HG03280 (cell line): ENCODE data around the gene PPL.
"Not testable (repeated sequence)": the region's sequence is repeated elsewhere in the genome, so short reads cannot be mapped to it uniquely, and the experiment has no call there.

ENCODE experiments used
- ATAC-seq: cut with Tn5 transposase; IDR thresholded peaks from one replicate; pipeline ENCODE4 v1.9.1; 2021; ENCODE audit warnings: mild to moderate bottlenecking, moderate library complexity; ENCODE audit not compliant: unreplicated experiment

Gene PPL

GRCh38 chr16:4960579-4960978 lies 23.6 kb upstream of the PPL start:
- ATAC-seq = no peak

GRCh38 chr16:4958510-4959438 lies 21.8 kb upstream of the PPL start:
- no peak for ATAC-seq

GRCh38 chr16:4957720-4958509 lies 21.0 kb upstream of the PPL start, which contains the start of gene SEC14L5:
Gene SEC14L5, plus strand, starts transcription at chr16:4958330. Its CDS starts 994 bp downstream, at chr16:4959324.
- ATAC-seq = peak; percentile 63

- ATAC-seq = no peak
These were observed 20.4 kb upstream of the PPL start for GRCh38 chr16:4957420-4957719.

GRCh38 chr16:4954714-4955113 lies 17.8 kb upstream of the PPL start:
- ATAC-seq = no peak

- not testable (repeated sequence) for ATAC-seq
These were observed 14.6 kb upstream of the PPL start for GRCh38 chr16:4951583-4951982.

- ATAC-seq = no peak
These were observed 13.0 kb upstream of the PPL start for GRCh38 chr16:4949986-4950385.

GRCh38 chr16:4948903-4949766 lies 12.2 kb upstream of the PPL start:
- ATAC-seq = no peak

- ATAC-seq = no peak
These were observed 11.0 kb upstream of the PPL start for GRCh38 chr16:4947722-4948503.

GRCh38 chr16:4946917-4947316 lies 10.0 kb upstream of the PPL start:
- no peak for ATAC-seq

GRCh38 chr16:4945560-4946502 lies 8.9 kb upstream of the PPL start:
- no peak for ATAC-seq

- ATAC-seq = no peak
These were observed 7.7 kb upstream of the PPL start for GRCh38 chr16:4944333-4945281.

GRCh38 chr16:4942481-4942880 lies 5.5 kb upstream of the PPL start:
- ATAC-seq = no peak

GRCh38 chr16:4940719-4941118 lies 3.8 kb upstream of the PPL start:
- no peak for ATAC-seq

- no peak for ATAC-seq
These were observed 1.7 kb upstream of the PPL start for GRCh38 chr16:4938683-4939030.

GRCh38 chr16:4937782-4938682 lies 1.1 kb upstream of the PPL start:
- no peak for ATAC-seq
